C4-2B (cell line): Measurements from ENCODE around the gene SNAPC4.

Experiments
- CTCF ChIP-seq: fragments of 450-650 bp; conservative IDR thresholded peaks from 2 replicates; pipeline ENCODE4 v1.5.1; 2017; ENCODE audit warnings: mild to moderate bottlenecking
- ZFX ChIP-seq: fragments of 450-650 bp; IDR thresholded peaks from 2 replicates; pipeline ENCODE4 v1.6.1; 2017

DNA sequence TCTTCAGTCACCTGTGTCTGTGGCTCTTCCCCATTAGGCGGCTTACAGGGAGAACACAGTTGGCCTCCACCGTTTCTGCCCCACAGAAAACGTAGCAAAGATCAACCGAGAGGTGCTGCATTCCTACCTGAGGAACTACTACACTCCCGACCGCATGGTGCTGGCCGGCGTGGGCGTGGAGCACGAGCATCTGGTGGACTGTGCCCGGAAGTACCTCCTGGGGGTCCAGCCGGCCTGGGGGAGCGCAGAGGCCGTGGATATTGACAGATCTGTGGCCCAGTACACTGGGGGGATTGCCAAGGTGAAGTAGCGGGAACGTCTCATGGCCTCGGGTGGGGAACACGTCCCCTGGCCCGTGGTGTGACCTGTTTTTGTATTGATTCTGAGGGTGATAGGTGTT is 16.9 kb upstream of the SNAPC4 start:
- TF ChIP-seq CTCF, result no peak
- TF ChIP-seq ZFX, result no peak
